Measurements from ENCODE around the gene CREB3.

The CREB3 gene

GRCh38 chr9:35728041-35728971, 4.2 kb upstream of the CREB3 start:
- peaks cover 59% of the 10 kb centered on the region for H3K79me2 ChIP-seq (ENCODE audit: insufficient read depth, low read length)
- peaks cover under 1% of the 10 kb centered on the region; the same call in 1 of the 2 replicates for H3F3A ChIP-seq (ENCODE audit: insufficient read depth)
- H4K20me1 ChIP-seq (ENCODE audit: low read depth, low read length) = no peaks in the 10 kb centered on the region; the same call in 1 of the 2 replicates
- peak overlapping the region; percentile 25 for H3K9ac ChIP-seq (ENCODE audit: low read length)
- H3K27me3 ChIP-seq (ENCODE audit: low read length) = no peaks in the 10 kb centered on the region
- H3K4me2 ChIP-seq (ENCODE audit: low read depth, low read length, poor library complexity, severe bottlenecking) = peak overlapping the region; percentile 95
- H3K4me3 ChIP-seq (ENCODE audit: insufficient read depth, low read length, poor library complexity, severe bottlenecking) = no peak overlapping the region
- H3K9me2 ChIP-seq (replicated peaks; ENCODE audit: insufficient read depth, low read length) = no peaks in the 10 kb centered on the region
- H2AFZ ChIP-seq (ENCODE audit: low read depth, low read length, severe bottlenecking) = no peak overlapping the region
- peaks cover 7% of the 10 kb centered on the region; the same call in 1 of the 2 replicates for H3K36me3 ChIP-seq (ENCODE audit: low read length)
- no peaks in the 10 kb centered on the region for H3K9me3 ChIP-seq (ENCODE audit: insufficient read depth, low read length)
- no peak for TF ChIP-seq EZH2phosphoT487 (conservative IDR thresholded peaks at IDR 0.05; ENCODE audit: low read length)
- no peak for TF ChIP-seq CTCF (IDR thresholded peaks at IDR 0.05; ENCODE audit: insufficient read depth, low read length, poor library complexity, severe bottlenecking)
- H3K27ac ChIP-seq (ENCODE audit: low read depth, low read length) = peak overlapping the region; percentile 28

GRCh38 chr9:35729101-35729500, 3.4 kb upstream of the CREB3 start:
- Histone ChIP-seq H3K9ac (ENCODE audit: low read length) (peak overlapping the region; percentile 9; the same call in 1 of the 2 replicates), H3K9me2 (replicated peaks; ENCODE audit: insufficient read depth, low read length) (no peaks in the 10 kb centered on the region), H3K27me3 (ENCODE audit: low read length) (no peaks in the 10 kb centered on the region), H3K36me3 (ENCODE audit: low read length) (peaks cover 7% of the 10 kb centered on the region; the same call in 1 of the 2 replicates), H2AFZ (ENCODE audit: low read depth, low read length, severe bottlenecking) (no peak overlapping the region), H3K27ac (ENCODE audit: low read depth, low read length) (no peak overlapping the region), H3K79me2 (ENCODE audit: insufficient read depth, low read length) (peaks cover 60% of the 10 kb centered on the region), H3K4me3 (ENCODE audit: insufficient read depth, low read length, poor library complexity, severe bottlenecking) (no peak overlapping the region), H3K4me2 (ENCODE audit: low read depth, low read length, poor library complexity, severe bottlenecking) (peak overlapping the region; percentile 95), H4K20me1 (ENCODE audit: low read depth, low read length) (no peaks in the 10 kb centered on the region; the same call in 1 of the 2 replicates), H3K9me3 (ENCODE audit: insufficient read depth, low read length) (no peaks in the 10 kb centered on the region), H3F3A (ENCODE audit: insufficient read depth) (peaks cover 8% of the 10 kb centered on the region; the same call in 1 of the 2 replicates)
- no peak for TF ChIP-seq EZH2phosphoT487 (conservative IDR thresholded peaks at IDR 0.05; ENCODE audit: low read length)
- no peak for TF ChIP-seq CTCF (IDR thresholded peaks at IDR 0.05; ENCODE audit: insufficient read depth, low read length, poor library complexity, severe bottlenecking)

- Histone ChIP-seq H3F3A (ENCODE audit: insufficient read depth) (peaks cover 10% of the 10 kb centered on the region; the same call in 1 of the 2 replicates), H3K9ac (ENCODE audit: low read length) (peak overlapping the region; percentile 9; the same call in 1 of the 2 replicates), H3K9me3 (ENCODE audit: insufficient read depth, low read length) (no peaks in the 10 kb centered on the region)
These were observed 2.6 kb upstream of the CREB3 start for GRCh38 chr9:35729700-35730485.

More at GRCh38 chr9:35729700-35730485, 2.6 kb upstream of the CREB3 start:
- H3K4me2 ChIP-seq (ENCODE audit: low read depth, low read length, poor library complexity, severe bottlenecking) = peak overlapping the region; percentile 95
- TF ChIP-seq CTCF (IDR thresholded peaks at IDR 0.05; ENCODE audit: insufficient read depth, low read length, poor library complexity, severe bottlenecking) = peak; percentile 65
- no peak for TF ChIP-seq EZH2phosphoT487 (conservative IDR thresholded peaks at IDR 0.05; ENCODE audit: low read length)
- no peaks in the 10 kb centered on the region for H3K9me2 ChIP-seq (replicated peaks; ENCODE audit: insufficient read depth, low read length)
- H4K20me1 ChIP-seq (ENCODE audit: low read depth, low read length) = no peaks in the 10 kb centered on the region; the same call in 1 of the 2 replicates
- no peaks in the 10 kb centered on the region for H3K36me3 ChIP-seq (ENCODE audit: low read length)
- peak overlapping the region; percentile 87 for H3K4me3 ChIP-seq (ENCODE audit: insufficient read depth, low read length, poor library complexity, severe bottlenecking)
- no peak overlapping the region for H3K27ac ChIP-seq (ENCODE audit: low read depth, low read length)
- peaks cover 60% of the 10 kb centered on the region for H3K79me2 ChIP-seq (ENCODE audit: insufficient read depth, low read length)
- no peak overlapping the region for H2AFZ ChIP-seq (ENCODE audit: low read depth, low read length, severe bottlenecking)
- H3K27me3 ChIP-seq (ENCODE audit: low read length) = no peaks in the 10 kb centered on the region

Measured in SU-DHL-6 (cell line).